HG03439 (cell line): ENCODE data around the gene TRIM44.
"Not testable (repeated sequence)": the region's sequence is repeated elsewhere in the genome, so short reads cannot be mapped to it uniquely, and the experiment has no call there.

ENCODE experiments used
- ATAC-seq: cut with Tn5 transposase; IDR thresholded peaks from one replicate; pipeline ENCODE4 v1.9.1; 2021; ENCODE audit warnings: mild to moderate bottlenecking, moderate library complexity; ENCODE audit not compliant: unreplicated experiment

Gene TRIM44

GRCh38 chr11:35714882-35715627 lies 52.5 kb downstream of the TRIM44 start:
- ATAC-seq, result peak; percentile 93

GRCh38 chr11:35715677-35716076 lies 53.1 kb downstream of the TRIM44 start:
- not testable (repeated sequence) for ATAC-seq

GRCh38 chr11:35717043-35717442 lies 54.5 kb downstream of the TRIM44 start:
- no peak for ATAC-seq

- no peak for ATAC-seq
These were observed 54.9 kb downstream of the TRIM44 start for GRCh38 chr11:35717520-35717919.

GRCh38 chr11:35721651-35722282 lies 59.2 kb downstream of the TRIM44 start:
- ATAC-seq, result no peak

- ATAC-seq, result no peak
These were observed 60.1 kb downstream of the TRIM44 start for GRCh38 chr11:35722641-35723040.

GRCh38 chr11:35723493-35723892 lies 60.9 kb downstream of the TRIM44 start:
- ATAC-seq, result no peak

- no peak for ATAC-seq
These were observed 61.3 kb downstream of the TRIM44 start for GRCh38 chr11:35723913-35724312.

- no peak for ATAC-seq
These were observed 63.3 kb downstream of the TRIM44 start for GRCh38 chr11:35725885-35726284.

- no peak for ATAC-seq
These were observed 64.6 kb downstream of the TRIM44 start for GRCh38 chr11:35727140-35727539.

GRCh38 chr11:35730254-35730653 lies 67.7 kb downstream of the TRIM44 start:
- no peak for ATAC-seq

GRCh38 chr11:35734669-35735410 lies 72.3 kb downstream of the TRIM44 start:
- no peak for ATAC-seq

- no peak for ATAC-seq
These were observed 72.8 kb downstream of the TRIM44 start for GRCh38 chr11:35735411-35735810.

- ATAC-seq, result no peak
These were observed 73.3 kb downstream of the TRIM44 start for GRCh38 chr11:35735903-35736302.

GRCh38 chr11:35736952-35737351 lies 74.4 kb downstream of the TRIM44 start:
- no peak for ATAC-seq

GRCh38 chr11:35740061-35740799 lies 77.7 kb downstream of the TRIM44 start:
- no peak for ATAC-seq

- no peak for ATAC-seq
These were observed 80.3 kb downstream of the TRIM44 start for GRCh38 chr11:35742707-35743454.

- ATAC-seq, result no peak
These were observed 84.0 kb downstream of the TRIM44 start for GRCh38 chr11:35746356-35747153.

- no peak for ATAC-seq
These were observed 85.1 kb downstream of the TRIM44 start for GRCh38 chr11:35747668-35748067.

- ATAC-seq, result no peak
These were observed 86.1 kb downstream of the TRIM44 start for GRCh38 chr11:35748644-35749043.
